Measurements from ENCODE around the gene PTPN3.

The PTPN3 gene

DNA sequence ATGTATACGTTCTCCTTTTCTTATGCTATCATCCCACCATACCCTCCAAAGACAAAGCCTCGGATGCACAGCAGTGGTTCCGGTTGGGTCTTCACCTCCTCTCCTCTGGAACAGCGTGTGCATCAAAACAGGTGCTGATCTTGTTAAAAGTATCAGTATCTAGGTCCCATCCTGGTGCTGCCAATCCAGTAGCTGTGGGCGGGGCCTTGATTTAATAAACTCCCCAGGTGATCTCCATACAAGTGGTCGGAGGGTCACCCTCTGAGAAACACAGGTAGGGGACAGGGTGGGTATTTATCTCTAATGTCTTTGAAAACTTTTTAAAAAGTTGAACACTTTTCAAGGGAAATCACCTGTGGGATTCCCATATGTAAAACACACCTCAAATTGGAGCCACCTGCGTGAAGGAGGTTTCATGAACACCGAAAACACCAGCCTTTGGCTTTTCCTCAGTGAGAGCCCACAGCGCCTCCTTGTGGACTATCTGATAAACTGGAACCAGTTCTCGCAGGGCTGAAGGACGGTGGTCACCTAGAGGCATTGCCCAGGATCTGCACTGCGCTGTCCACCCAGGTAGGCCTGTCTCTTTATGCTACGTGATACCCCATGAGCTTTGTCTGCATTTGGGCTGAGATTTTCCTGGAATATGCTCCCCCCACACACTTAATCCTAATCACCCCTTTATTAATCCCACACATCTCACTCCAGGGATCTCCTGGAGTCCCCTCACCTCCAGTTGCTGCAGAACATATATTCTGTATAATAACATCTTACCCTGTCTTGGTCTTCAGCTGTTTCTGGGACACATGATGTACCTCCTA is 96.7 kb downstream of the PTPN3 start:
- Histone ChIP-seq H3K79me2 (ENCODE audit: insufficient read depth, low read length) (no peaks in the 10 kb centered on the region), H3K9me3 (ENCODE audit: insufficient read depth, low read length) (no peaks in the 10 kb centered on the region), H3K36me3 (ENCODE audit: low read length) (no peaks in the 10 kb centered on the region), H3K27ac (ENCODE audit: low read depth, low read length) (no peak overlapping the region), H3F3A (ENCODE audit: insufficient read depth) (no peaks in the 10 kb centered on the region), H3K4me3 (ENCODE audit: insufficient read depth, low read length, poor library complexity, severe bottlenecking) (no peak overlapping the region), H2AFZ (ENCODE audit: low read depth, low read length, severe bottlenecking) (no peak overlapping the region), H3K4me2 (ENCODE audit: low read depth, low read length, poor library complexity, severe bottlenecking) (no peak overlapping the region), H3K9ac (ENCODE audit: low read length) (no peak overlapping the region), H4K20me1 (ENCODE audit: low read depth, low read length) (no peaks in the 10 kb centered on the region), H3K9me2 (replicated peaks; ENCODE audit: insufficient read depth, low read length) (no peaks in the 10 kb centered on the region), H3K27me3 (ENCODE audit: low read length) (no peaks in the 10 kb centered on the region)
- TF ChIP-seq, protein P1, sequence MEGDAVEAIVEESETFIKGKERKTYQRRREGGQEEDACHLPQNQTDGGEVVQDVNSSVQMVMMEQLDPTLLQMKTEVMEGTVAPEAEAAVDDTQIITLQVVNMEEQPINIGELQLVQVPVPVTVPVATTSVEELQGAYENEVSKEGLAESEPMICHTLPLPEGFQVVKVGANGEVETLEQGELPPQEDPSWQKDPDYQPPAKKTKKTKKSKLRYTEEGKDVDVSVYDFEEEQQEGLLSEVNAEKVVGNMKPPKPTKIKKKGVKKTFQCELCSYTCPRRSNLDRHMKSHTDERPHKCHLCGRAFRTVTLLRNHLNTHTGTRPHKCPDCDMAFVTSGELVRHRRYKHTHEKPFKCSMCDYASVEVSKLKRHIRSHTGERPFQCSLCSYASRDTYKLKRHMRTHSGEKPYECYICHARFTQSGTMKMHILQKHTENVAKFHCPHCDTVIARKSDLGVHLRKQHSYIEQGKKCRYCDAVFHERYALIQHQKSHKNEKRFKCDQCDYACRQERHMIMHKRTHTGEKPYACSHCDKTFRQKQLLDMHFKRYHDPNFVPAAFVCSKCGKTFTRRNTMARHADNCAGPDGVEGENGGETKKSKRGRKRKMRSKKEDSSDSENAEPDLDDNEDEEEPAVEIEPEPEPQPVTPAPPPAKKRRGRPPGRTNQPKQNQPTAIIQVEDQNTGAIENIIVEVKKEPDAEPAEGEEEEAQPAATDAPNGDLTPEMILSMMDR (IDR thresholded peaks at IDR 0.05; ENCODE audit: insufficient read depth, low read length, poor library complexity, severe bottlenecking): peak; percentile 63
- TF ChIP-seq EZH2phosphoT487 (conservative IDR thresholded peaks at IDR 0.05; ENCODE audit: low read length): no peak

DNA sequence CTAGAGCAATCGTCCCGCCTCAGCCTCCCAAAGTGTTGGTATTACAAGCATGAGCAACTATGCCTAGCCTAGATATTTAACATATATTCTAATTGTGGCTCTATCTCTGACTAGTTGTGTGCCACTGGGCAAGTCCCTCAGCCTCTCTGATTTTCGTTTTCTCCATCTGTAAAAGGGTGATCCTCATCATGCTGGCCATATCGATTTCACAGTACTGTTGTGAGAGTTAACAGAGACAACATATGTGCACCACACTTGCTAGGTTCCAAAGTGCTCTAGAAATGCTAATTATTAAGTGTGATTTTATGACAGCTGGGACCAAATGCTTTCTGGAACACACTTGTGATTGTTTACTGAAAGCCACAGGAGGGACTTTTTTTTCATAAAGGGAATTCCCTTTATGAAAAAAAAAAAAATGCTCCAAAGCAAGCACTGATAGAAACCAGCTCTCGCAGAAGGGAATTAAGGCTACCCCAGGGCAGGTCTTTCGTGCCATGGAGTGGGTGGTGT is 98.8 kb downstream of the PTPN3 start:
- no peaks in the 10 kb centered on the region for H3K9me2 ChIP-seq (replicated peaks; ENCODE audit: insufficient read depth, low read length)
- H3K27me3 ChIP-seq (ENCODE audit: low read length): no peaks in the 10 kb centered on the region
- no peaks in the 10 kb centered on the region for H3K79me2 ChIP-seq (ENCODE audit: insufficient read depth, low read length)
- H3K9ac ChIP-seq (ENCODE audit: low read length): no peak overlapping the region
- H3F3A ChIP-seq (ENCODE audit: insufficient read depth): no peaks in the 10 kb centered on the region
- H3K36me3 ChIP-seq (ENCODE audit: low read length): no peaks in the 10 kb centered on the region
- no peaks in the 10 kb centered on the region for H4K20me1 ChIP-seq (ENCODE audit: low read depth, low read length)
- no peak for TF ChIP-seq EZH2phosphoT487 (conservative IDR thresholded peaks at IDR 0.05; ENCODE audit: low read length)
- TF ChIP-seq, protein P1 (IDR thresholded peaks at IDR 0.05; ENCODE audit: insufficient read depth, low read length, poor library complexity, severe bottlenecking): no peak
- no peak overlapping the region for H2AFZ ChIP-seq (ENCODE audit: low read depth, low read length, severe bottlenecking)
- H3K4me2 ChIP-seq (ENCODE audit: low read depth, low read length, poor library complexity, severe bottlenecking): no peak overlapping the region
- no peaks in the 10 kb centered on the region for H3K9me3 ChIP-seq (ENCODE audit: insufficient read depth, low read length)
- H3K4me3 ChIP-seq (ENCODE audit: insufficient read depth, low read length, poor library complexity, severe bottlenecking): no peak overlapping the region
- no peak overlapping the region for H3K27ac ChIP-seq (ENCODE audit: low read depth, low read length)

DNA sequence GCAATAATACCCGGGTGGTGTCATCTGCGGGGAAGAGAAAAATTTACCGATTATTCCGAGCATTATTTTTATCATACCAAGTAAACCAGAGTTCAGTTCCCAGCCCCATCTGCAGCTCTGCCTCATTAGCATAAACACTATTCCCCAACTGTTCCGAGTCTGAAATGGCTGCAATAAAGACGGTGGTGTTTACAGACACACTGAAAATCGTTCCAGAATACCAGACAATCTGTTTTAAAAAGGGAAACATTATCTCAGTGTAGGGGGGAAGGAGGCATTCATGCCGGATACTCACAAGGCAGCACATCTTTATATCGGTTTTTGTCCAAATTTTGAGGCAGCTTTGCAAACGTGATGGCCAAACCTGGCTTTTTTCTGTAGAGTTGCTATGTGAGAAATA is 106.9 kb downstream of the PTPN3 start:
- H3K27ac ChIP-seq (ENCODE audit: low read depth, low read length): no peak overlapping the region
- no peaks in the 10 kb centered on the region for H4K20me1 ChIP-seq (ENCODE audit: low read depth, low read length)
- no peak overlapping the region for H3K4me3 ChIP-seq (ENCODE audit: insufficient read depth, low read length, poor library complexity, severe bottlenecking)
- H3K9ac ChIP-seq (ENCODE audit: low read length): no peak overlapping the region
- no peaks in the 10 kb centered on the region for H3F3A ChIP-seq (ENCODE audit: insufficient read depth)
- no peaks in the 10 kb centered on the region for H3K9me2 ChIP-seq (replicated peaks; ENCODE audit: insufficient read depth, low read length)
- H3K9me3 ChIP-seq (ENCODE audit: insufficient read depth, low read length): no peaks in the 10 kb centered on the region
- no peak for TF ChIP-seq EZH2phosphoT487 (conservative IDR thresholded peaks at IDR 0.05; ENCODE audit: low read length)
- TF ChIP-seq, protein P1 (IDR thresholded peaks at IDR 0.05; ENCODE audit: insufficient read depth, low read length, poor library complexity, severe bottlenecking): no peak
- H3K36me3 ChIP-seq (ENCODE audit: low read length): no peaks in the 10 kb centered on the region
- H2AFZ ChIP-seq (ENCODE audit: low read depth, low read length, severe bottlenecking): no peak overlapping the region
- no peaks in the 10 kb centered on the region for H3K79me2 ChIP-seq (ENCODE audit: insufficient read depth, low read length)
- H3K4me2 ChIP-seq (ENCODE audit: low read depth, low read length, poor library complexity, severe bottlenecking): no peak overlapping the region
- no peaks in the 10 kb centered on the region for H3K27me3 ChIP-seq (ENCODE audit: low read length)

Data from SU-DHL-6 (cell line).